SIG-M5 (cell line): ENCODE results near the gene RNF41.
A peak's percentile ranks its signal among the peaks of the same experiment; 100 is the strongest.

Experiments used
- DNase-seq: peaks from one replicate; lab custom pipeline; 2025; lab: John Stamatoyannopoulos, UW

Gene RNF41

GRCh38 chr12:56243731-56244181 lies 22.0 kb upstream of the RNF41 start:
- no peak for DNase-seq

- no peak for DNase-seq
These were observed 21.3 kb upstream of the RNF41 start for GRCh38 chr12:56242986-56243385.

- no peak for DNase-seq
These were observed 19.9 kb upstream of the RNF41 start for GRCh38 chr12:56241424-56242303.

- DNase-seq: no peak
These were observed 15.8 kb upstream of the RNF41 start for GRCh38 chr12:56237552-56237951.

GRCh38 chr12:56236985-56237384 lies 15.3 kb upstream of the RNF41 start:
- no peak for DNase-seq

- no peak for DNase-seq
These were observed 14.4 kb upstream of the RNF41 start for GRCh38 chr12:56236091-56236490.

GRCh38 chr12:56234746-56235436 lies 13.2 kb upstream of the RNF41 start:
- no peak for DNase-seq

- DNase-seq: no peak
These were observed 9.5 kb upstream of the RNF41 start for GRCh38 chr12:56231184-56231582.

GRCh38 chr12:56230432-56231183 lies 8.9 kb upstream of the RNF41 start:
- DNase-seq: no peak

- DNase-seq: no peak
These were observed 8.3 kb upstream of the RNF41 start, which contains the start of gene SLC39A5 for GRCh38 chr12:56229916-56230431. Gene SLC39A5, plus strand, starts transcription at chr12:56230051. Its CDS starts 1,224 bp downstream, at chr12:56231275.

- no peak for DNase-seq
These were observed 7.4 kb upstream of the RNF41 start for GRCh38 chr12:56229082-56229481.

GRCh38 chr12:56224954-56225353 lies 3.2 kb upstream of the RNF41 start:
- no peak for DNase-seq

GRCh38 chr12:56224102-56224701 lies 2.5 kb upstream of the RNF41 start, which contains the start of gene NABP2:
Gene NABP2, plus strand, starts transcription at chr12:56224342. Its CDS starts 515 bp downstream, at chr12:56224857.
- DNase-seq: peak; percentile 92

- no peak for DNase-seq
These were observed 1.9 kb upstream of the RNF41 start for GRCh38 chr12:56223571-56224101.

GRCh38 chr12:56222531-56222895 lies 791 bp upstream of the RNF41 start:
- no peak for DNase-seq

GRCh38 chr12:56221232-56221756 lies 428 bp downstream of the RNF41 start:
- no peak for DNase-seq

- DNase-seq: peak; percentile 74
These were observed 1.0 kb downstream of the RNF41 start for GRCh38 chr12:56220611-56221231.

- DNase-seq: no peak
These were observed 1.9 kb downstream of the RNF41 start for GRCh38 chr12:56219840-56220239.

- DNase-seq: no peak
These were observed 5.3 kb downstream of the RNF41 start for GRCh38 chr12:56216461-56216860.

GRCh38 chr12:56213878-56214277 lies 7.8 kb downstream of the RNF41 start:
- no peak for DNase-seq

- DNase-seq: no peak
These were observed 9.4 kb downstream of the RNF41 start for GRCh38 chr12:56212361-56212760.
